HG03575 (cell line): ENCODE results near the gene ACTL6A.

ENCODE experiments used
- ATAC-seq: cut with Tn5 transposase; IDR thresholded peaks from one replicate; pipeline ENCODE4 v1.9.1; 2021; ENCODE audit not compliant: unreplicated experiment, insufficient number of reproducible peaks, low FRiP score; ENCODE audit errors: extremely low read depth

Gene ACTL6A

DNA sequence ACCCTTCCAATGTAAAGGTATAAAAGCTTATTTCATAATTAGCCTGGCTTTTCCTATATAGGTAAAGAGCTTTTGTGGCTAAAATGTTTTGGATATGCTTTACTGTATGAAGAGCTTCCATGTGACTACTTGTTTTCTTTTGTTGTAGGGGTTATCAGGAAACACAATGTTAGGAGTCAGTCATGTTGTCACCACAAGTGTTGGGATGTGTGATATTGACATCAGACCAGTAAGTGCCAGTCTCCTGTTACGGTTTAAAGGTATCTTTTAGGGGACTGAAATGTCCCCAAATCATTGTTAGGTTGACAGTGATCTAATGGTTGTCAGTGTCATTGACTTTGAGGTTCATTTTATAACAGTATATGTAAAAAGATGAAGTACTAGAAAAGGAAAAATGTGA is 18.3 kb downstream of the ACTL6A start:
- no peak for ATAC-seq

DNA sequence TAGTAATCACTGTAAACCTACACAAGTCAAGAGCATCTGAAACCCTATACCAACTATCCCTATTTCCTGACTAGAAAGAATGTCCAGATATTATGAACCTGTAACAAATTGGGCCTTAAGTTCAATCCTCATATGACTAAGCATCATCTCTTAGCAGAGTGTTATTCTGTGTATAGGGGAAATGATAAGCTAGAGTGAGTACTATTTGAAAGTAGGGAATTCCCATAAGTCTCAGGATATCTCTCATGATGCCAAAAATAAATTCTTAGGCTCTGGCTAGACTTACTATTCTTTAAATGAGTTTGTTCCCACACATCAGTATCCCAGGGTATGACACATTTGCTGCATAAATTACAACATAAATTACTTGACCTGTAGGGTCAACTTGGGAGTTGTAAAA is 26.4 kb downstream of the ACTL6A start:
- no peak for ATAC-seq

DNA sequence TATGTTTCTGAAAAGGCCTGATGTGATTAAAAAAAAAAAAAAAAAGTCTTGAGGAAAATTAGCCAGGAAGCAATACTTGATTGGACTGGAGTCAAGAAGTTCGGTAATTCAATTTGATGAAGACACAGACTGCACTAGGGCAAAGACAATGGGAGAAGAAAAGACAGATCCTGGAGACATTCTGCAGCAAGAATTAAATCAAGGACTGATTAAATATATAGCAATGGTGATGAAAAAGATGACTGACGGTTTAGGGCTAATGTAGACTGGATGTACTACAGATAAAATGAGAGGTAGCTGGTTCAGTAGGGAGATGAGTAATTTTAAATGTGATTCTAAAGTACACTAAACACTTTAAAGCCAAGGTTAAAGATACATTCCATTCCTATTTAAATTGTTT is 27.9 kb downstream of the ACTL6A start:
- ATAC-seq, result no peak

DNA sequence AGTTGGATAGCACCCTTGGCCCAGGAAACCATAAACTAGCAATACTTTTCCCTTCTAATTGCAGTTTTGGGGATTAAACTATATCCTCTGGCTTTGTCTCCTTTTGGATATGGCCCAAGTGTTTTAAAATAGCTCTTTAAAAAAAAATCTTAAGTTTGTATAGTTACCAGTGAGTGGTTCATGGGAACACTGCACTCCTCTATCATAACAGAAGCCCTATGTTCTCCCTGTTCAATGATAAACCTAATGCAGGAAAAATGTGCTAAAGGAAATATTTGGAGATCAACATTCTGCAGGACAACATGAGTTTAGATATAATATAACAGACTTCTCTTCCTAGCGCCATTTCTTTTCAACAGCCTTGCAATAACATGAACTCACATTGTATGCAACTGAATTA is 28.6 kb downstream of the ACTL6A start:
- no peak for ATAC-seq

DNA sequence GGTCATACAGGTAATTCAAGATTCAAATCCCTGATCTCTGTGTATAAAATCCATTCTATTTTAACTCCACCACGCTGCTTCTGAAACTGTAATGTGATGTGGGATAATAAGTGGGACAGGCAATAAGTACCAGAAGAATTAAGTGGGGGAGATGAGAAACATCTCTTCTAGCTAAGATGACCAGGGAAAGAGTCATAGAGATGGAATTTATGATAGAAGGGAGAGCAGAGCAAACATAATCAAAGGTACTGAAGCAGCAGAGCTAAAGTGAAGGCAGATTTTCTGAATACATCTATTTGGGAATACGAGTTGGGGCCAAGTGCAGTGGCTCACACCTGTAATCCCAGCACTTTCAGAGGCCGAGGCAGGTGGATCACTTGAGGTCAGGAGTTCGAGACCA is 36.8 kb downstream of the ACTL6A start:
- ATAC-seq, result no peak

DNA sequence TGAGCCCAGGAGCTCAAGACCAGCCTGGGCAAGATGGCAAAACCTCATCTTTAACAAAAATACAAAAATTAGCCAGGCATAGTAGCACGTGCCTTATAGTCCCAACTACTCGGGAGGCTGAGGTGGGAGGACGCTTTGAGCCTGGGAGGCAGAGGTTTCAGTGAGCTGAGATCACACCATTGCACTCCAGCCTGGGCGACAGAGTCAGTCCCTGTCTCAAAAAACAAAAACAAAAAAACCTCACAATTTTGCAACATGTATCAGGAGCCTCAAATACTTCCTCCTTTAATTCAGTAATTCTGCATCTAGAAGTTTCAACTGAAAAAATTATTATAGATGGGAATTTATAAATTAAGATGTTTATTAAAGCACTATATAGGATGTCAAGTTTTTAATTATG is 40.6 kb downstream of the ACTL6A start:
- no peak for ATAC-seq

DNA sequence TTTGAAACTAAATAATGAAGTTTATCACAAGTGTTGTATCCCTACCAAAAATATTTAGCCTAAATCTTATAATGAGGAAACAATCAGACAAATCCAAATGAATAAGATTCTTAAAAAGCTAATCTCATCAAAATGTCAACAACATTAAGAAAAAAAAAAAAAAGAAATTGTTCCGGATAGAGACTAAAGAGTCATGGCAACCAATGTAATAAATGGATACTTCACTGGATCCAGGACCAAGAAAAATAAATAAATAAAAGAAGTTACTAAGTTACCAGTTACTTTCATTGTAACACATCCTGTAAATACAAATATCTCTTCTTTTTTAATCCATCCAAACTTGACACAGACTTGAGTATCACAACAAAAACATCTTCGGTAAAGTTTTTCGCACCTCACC is 41.1 kb downstream of the ACTL6A start:
- ATAC-seq, result no peak

DNA sequence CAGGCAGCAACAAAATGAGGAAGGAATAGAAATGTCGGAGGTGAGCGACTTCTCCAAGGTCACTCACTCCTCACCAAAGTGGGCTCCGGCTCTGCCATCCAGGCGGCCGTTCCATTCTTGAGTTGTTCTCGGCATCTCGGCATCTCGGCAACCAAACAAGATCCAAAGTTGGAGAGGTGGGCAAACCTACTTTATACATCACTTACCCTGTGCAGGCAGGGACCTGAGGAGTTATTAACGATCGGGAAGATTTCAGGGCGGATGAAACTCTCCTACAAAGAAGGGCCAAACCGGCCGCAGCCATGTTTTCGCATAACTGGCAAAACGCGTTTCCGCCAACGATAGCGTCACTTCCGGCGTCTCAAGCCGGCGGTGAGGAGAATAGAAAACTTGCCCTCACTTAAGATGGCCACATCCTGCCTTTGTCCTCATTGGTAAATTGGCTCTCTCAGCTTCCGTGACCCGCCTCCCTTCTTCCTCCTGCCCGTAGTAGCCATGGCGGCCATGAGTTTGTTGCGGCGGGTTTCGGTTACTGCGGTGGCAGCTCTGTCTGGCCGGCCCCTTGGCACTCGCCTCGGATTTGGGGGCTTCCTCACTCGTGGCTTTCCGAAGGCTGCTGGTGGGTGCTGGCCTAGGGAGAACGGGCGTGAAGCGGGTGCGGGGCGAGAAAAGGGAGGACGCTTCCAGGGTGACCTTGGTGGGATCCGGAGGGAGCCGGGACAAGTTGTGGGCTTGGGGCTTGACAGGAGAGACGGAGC is 41.8 kb downstream of the ACTL6A start, which contains the start of the genes MRPL47 and NDUFB5:
MRPL47 (minus strand) TSS at position 318 of the 758 bp plus-strand sequence; CDS start at position 304, 14 bp downstream.
NDUFB5 (plus strand) TSS at position 474 of the 758 bp plus-strand sequence; CDS start at position 496, 22 bp downstream.
- peak; percentile 78 for ATAC-seq

DNA sequence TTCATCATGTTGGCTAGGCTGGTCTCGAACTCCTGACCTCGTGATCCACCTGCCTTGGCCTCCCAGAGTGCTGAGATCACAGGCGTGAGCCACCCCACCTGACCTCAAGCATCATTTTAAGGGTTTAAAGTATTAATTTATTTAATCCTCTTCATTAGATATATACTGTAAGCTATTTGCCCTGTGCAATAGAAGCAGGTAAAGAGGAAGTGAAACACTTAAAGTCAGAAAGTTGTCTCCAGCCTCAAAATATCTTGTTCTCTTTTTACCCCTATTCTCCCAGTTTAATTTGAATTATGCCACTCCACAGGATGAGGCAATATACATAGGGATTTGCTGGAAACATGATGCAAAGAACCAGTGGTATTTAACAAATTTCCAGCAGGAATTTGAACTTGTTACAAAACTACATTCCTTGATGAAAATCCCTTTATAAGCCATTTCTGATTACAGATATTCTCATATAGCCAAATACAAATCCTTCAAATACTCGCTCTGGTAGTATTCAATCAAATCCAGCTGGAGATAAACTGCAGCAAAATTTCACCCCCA is 43.9 kb downstream of the ACTL6A start:
- ATAC-seq, result no peak

DNA sequence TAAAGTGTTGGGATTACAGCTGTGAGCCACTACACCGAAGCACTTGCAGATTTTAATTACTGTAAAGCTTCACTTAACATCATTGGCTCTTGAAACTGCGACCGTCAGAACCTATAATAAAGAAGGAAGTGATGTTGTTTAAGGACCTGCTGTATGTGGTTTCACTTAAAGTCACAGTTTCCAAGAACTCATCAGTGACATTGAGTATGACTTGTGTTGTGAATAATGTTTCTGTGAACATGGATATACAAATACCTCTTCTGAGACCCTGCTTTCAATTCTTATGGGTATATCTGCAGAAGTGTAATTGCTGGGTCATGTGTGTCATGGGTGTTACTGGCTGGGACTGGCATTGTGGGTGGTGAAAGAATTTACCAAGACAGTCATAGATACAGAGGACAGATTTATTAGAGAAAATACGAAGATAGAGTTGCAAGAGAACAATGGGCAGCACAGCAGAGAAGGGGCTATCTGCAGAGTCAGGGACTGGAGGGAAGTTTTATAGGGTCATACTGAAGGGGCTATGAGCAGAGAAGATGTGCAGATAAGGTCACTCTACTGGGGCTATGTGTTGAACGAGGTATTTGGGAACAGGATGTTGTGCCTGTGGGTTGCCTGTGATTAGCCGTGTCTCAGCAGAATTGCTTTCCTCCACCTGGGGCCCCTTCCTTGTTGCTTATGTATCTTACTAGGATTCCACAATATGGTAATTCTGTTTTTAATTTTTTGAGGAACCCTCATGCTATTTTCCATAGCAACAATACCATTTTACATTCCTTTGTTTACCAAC is 46.4 kb downstream of the ACTL6A start:
- peak; percentile 57 for ATAC-seq

DNA sequence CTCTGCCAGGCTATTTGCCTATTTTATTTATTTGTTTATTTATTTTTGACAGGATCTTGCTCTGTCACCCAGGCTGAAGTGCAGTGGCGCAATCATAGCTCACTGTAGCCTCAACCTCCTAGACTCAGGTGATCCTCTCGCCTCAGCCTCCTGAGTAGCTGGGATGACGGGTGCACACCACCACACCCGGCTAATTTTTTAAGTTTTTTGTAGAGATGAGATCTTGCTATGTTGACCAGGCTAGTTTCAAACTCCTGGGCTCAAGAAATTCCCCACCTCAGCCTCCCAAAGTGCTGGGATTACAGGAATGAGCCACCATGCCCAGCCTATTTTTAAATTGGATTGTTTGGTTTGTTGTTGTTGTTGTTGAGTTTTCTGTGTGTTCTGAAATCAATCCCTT is 47.3 kb downstream of the ACTL6A start:
- no peak for ATAC-seq

DNA sequence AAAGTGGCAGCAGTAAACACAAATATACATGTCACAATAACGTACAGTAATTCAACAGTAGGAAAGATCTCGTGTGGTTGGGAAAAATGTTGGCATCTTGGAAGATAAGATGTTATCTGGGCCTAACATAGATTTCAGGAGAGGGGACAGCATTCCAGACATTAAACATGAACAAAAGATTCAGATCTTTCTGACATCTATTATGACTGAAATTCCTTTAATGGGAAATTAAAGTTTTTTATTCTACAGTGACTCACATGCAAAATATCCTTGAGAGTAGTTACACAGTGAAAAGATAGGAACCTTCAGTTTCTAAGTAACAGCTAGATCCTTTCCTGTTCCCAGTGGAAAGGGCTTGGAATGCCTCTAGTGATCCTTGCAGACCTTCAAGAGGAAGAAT is 51.1 kb downstream of the ACTL6A start:
- ATAC-seq, result no peak

DNA sequence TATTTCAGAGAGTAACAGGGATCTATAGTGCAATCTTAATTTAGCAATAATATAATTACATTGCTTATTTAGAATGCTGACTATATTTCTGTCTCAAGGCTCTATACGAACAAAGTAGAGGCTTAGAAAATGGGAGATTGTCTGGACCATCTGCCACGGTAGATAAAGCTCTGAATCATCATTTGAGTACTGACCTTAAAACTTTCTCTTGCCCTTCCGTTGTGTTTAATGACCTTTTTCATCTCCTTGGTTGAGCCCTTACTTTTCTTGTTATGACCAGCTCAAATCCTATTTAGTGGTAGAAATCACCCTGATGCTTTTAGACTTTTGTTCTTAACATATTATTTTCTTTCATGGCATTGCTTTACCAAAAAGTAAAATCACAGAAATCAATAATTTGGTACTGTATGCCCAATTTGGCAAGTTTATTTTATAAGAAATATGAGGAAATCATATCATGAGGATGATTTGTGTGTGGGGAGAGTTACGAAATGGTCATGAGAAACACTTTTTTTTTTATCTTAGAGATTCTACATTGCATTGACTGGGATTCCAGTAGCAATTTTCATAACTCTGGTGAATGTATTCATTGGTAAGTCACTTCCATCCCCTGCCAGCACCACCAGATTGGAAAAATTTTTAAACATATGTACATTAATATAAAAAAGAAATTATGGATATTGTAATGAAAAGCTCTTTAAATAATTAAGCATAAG is 52.9 kb downstream of the ACTL6A start:
- ATAC-seq, result no peak

DNA sequence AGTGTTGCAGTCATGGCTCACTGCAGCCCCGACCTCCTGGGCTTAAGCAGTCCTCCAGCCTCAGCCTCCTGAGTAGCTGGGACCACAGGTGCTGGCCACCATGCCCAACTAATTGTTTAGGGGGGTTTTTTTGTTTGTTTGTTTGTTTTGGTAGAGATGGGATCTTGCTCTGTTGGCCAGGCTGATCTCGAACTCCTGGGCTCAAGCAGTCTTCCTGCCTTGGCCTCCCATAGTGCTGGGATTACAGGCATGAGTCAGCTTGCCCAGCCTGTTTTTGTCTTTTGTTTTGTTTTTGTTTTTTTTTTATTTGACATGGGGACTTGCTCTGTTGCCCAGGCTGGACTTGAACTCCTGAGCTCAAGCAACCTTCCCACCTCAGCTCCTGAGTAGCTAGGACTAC is 59.3 kb downstream of the ACTL6A start:
- no peak for ATAC-seq

DNA sequence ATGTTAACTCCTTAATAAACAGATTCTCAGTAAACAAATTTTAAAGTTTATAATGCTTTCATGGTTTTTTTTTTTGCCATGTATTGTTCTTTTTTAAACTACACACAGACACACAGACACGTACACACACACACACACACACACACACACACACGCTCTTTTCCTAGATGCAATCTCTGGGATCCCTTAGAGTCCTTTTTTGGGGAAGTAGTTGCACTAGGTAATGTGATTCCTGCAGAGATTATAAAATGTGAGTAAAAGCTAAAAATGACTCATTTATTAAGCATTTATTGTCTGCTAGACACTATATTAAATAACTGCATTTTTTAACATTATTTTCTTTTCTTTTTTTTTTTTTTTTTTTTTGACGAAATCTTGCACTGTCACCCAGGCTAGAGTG is 61.7 kb downstream of the ACTL6A start:
- no peak for ATAC-seq

DNA sequence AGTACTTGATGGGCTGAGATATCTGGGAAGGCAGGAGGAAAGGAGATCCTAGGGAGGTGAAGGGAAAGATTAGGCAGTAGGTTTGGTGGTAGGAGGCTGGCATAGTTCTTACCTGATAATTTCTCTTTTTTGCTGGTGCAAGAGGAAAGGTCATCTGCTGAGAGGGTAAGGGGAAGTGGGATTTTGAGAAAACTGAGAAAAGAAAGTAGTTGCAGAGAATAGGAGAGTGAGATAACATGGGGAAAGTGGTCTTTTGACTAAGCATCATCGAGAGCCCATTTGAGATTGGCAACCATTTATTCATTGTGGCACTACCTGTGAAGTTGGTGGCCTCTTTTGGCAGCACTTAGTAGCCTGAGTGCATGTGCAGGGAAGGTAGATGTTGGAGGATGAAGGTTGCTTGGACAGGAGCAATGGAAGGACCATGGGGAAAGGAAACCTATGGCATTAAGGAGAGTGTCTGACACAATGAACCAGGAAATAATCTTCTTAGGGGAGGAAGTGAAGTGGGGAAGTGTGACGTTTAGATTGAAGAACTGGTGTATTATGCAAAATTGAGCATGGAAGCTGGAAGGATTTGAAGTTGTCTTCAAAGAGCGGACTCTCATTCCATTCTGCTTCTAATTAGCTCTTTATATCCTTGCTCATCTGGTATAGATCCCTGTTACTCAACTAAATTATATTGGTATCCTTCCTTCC is 68.2 kb downstream of the ACTL6A start:
- no peak for ATAC-seq
